ENCODE measurements around the gene EMCN. TPM values are rescaled to one million over a fixed set of nuclear protein-coding genes. Genes with fewer than 3 reads are reported as not detected.

EMCN gene
- total and polyA plus RNA-seq, 9 of the 15 experiments (the other 6 are each of a cell fraction or from before 2014, with no cell fraction given) = not detected

DNA sequence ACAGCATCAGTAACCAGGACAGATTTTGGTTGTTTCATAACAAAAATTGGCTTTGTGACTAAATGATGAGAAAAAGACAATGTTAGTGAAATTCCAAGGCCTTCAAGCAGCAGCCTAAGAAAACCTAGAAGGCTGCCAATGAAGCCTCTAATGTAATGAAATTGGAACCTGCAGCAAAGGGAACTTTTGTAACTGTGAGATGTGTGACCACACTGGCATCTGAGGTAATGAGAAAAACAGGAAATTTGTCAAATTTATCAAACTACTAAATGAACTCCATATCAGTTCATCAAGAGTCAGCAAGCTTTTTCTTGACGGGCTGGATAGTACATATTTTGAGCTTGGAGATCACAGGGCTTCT lies 30.4 kb upstream of the EMCN start:
- H3K36me3 ChIP-seq (ENCODE audit: control insufficient read depth, insufficient read depth, low read length) = no peaks in the 10 kb centered on the region
- no peaks in the 10 kb centered on the region for H3K4me1 ChIP-seq (replicated peaks in 1 of 2; ENCODE audit: control insufficient read depth in 2 of 2, insufficient read depth in 2 of 2, low read length in 2 of 2)
- no peaks in the 10 kb centered on the region for H4K20me1 ChIP-seq (replicated peaks; ENCODE audit: control insufficient read depth, insufficient read depth, low read length)
- H3K4me3 ChIP-seq = no peak overlapping the region
- in situ Hi-C loops (cut with MboI) = no loop called here
- H3K4me2 ChIP-seq (ENCODE audit: insufficient read depth, low read length) = no peak overlapping the region
- H3K79me2 ChIP-seq (ENCODE audit: control insufficient read depth, insufficient read depth, low read length) = no peaks in the 10 kb centered on the region
- DNase-seq (ENCODE audit: extremely low read depth in 1 of 4, low spot score in 3 of 4) = no peak
- 0% methylated on average over 1 of the region's 1 CpG for WGBS (ENCODE audit: insufficient coverage, low coverage, missing lambda C conversion rate)
- no peak overlapping the region for H3K9ac ChIP-seq (ENCODE audit: insufficient read depth in 1 of 2, low read depth in 2 of 2, low read length in 2 of 2)
- intact Hi-C loops (cut with micrococcal nuclease) = no loop called here
- no peaks in the 10 kb centered on the region; the same call in 1 of the 2 replicates for H3K9me3 ChIP-seq (replicated peaks; ENCODE audit: control insufficient read depth, insufficient read depth, low read depth, low read length)
- ATAC-seq = no peak
- TF ChIP-seq, protein P1, sequence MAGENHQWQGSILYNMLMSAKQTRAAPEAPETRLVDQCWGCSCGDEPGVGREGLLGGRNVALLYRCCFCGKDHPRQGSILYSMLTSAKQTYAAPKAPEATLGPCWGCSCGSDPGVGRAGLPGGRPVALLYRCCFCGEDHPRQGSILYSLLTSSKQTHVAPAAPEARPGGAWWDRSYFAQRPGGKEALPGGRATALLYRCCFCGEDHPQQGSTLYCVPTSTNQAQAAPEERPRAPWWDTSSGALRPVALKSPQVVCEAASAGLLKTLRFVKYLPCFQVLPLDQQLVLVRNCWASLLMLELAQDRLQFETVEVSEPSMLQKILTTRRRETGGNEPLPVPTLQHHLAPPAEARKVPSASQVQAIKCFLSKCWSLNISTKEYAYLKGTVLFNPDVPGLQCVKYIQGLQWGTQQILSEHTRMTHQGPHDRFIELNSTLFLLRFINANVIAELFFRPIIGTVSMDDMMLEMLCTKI (IDR thresholded peaks at IDR 0.05; ENCODE audit: partially characterized antibody) = no peak
- TF ChIP-seq ZNF41 (CRISPR knock-in tag; conservative IDR thresholded peaks at IDR 0.05) (no peak), DIDO1 (tag; IDR thresholded peaks at IDR 0.05; ENCODE audit: low read depth) (no peak), ZEB2 (IDR thresholded peaks at IDR 0.05) (no peak), BRF1 (IDR thresholded peaks at IDR 0.05; ENCODE audit: borderline replicate concordance, extremely low read depth, insufficient read length) (no peak), RAD21 (CRISPR knock-in tag; conservative IDR thresholded peaks at IDR 0.05 in 1 of 2, IDR thresholded peaks at IDR 0.05 in 1 of 2) (no peak), ZNF518B (CRISPR knock-in tag; IDR thresholded peaks at IDR 0.05) (no peak)
- TF ChIP-seq, protein P2, sequence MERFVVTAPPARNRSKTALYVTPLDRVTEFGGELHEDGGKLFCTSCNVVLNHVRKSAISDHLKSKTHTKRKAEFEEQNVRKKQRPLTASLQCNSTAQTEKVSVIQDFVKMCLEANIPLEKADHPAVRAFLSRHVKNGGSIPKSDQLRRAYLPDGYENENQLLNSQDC (CRISPR knock-in tag; IDR thresholded peaks at IDR 0.05) = no peak
- no peaks in the 10 kb centered on the region for H3K27me3 ChIP-seq (ENCODE audit: control insufficient read depth in 2 of 2, insufficient read depth in 2 of 2, low read length in 2 of 2)
- ChIA-PET CTCF (ENCODE audit: low intra/inter-chr PET ratio) (no interaction called here), POLR2A (no interaction called here)
- H3K27ac ChIP-seq (ENCODE audit: extremely low read depth, low read depth, low read length) = no peak overlapping the region
- H2AFZ ChIP-seq (ENCODE audit: low read depth, low read length) = no peak overlapping the region
- no peaks in the 10 kb centered on the region for H3K9me1 ChIP-seq (ENCODE audit: control insufficient read depth, insufficient read depth, low read length)
- BruUV-seq (replicated peaks) = no TSS peak
- FAIRE-seq = no peak

All from K562 (cell line).